WTC11 (cell line): ENCODE measurements around the gene OR10G8. TPM values are rescaled to one million over a fixed set of nuclear protein-coding genes. Genes with fewer than 3 reads are reported as not detected.

ENCODE experiments used
- ATAC-seq: fragments of 200-7000 bp; cut with Tn5 transposase; 2 replicates; pipeline ENCODE4 v1.10.0; 2021; ENCODE audit warnings: mild to moderate bottlenecking, moderate library complexity
- CTCF ChIA-PET: fragments of 300-600 bp; sonication (Branson Sonifier 250); formaldehyde crosslinking; loops from one replicate; lab custom pipeline; 2021; ENCODE audit warnings: antibody characterized with exemption; lab: Charles Lee
- POLR2A ChIA-PET: fragments of 350-600 bp; sonication (Branson Sonifier 250); formaldehyde crosslinking; loops from one replicate; lab custom pipeline; 2021; ENCODE audit warnings: antibody characterized with exemption; lab: Charles Lee
- DNase-seq: peaks from one replicate; pipeline ENCODE4 v3.0.0; 2021; ENCODE audit warnings: low spot score
- H3K27ac Mint-ChIP-seq: 2 replicates; pipeline ENCODE4 v1.8.0; 2021; ENCODE audit warnings: mixed read lengths
- H3K27me3 Mint-ChIP-seq: 2 replicates; pipeline ENCODE4 v1.8.0; 2021; ENCODE audit warnings: low read depth, mild to moderate bottlenecking, moderate library complexity, mixed read lengths
- H3K36me3 Mint-ChIP-seq: 2 replicates; pipeline ENCODE4 v1.8.0; 2021; ENCODE audit warnings: mixed read lengths
- H3K4me1 Mint-ChIP-seq: 2 replicates; pipeline ENCODE4 v1.8.0; 2022; ENCODE audit warnings: mixed read lengths
- H3K4me3 Mint-ChIP-seq: 2 replicates; pipeline ENCODE4 v1.8.0; 2021; ENCODE audit warnings: mild to moderate bottlenecking, moderate library complexity, mixed read lengths
- H3K9me3 Mint-ChIP-seq: 2 replicates; pipeline ENCODE4 v1.8.0; 2021; ENCODE audit warnings: mixed read lengths
- ATF1 ChIP-seq: sonication (generic); formaldehyde crosslinking; IDR thresholded peaks from 2 replicates; pipeline ENCODE4 v1.8.1; 2023; ENCODE audit warnings: mild to moderate bottlenecking, moderate library complexity, missing genetic modification reagents
- CREB1 ChIP-seq: sonication (generic); formaldehyde crosslinking; IDR thresholded peaks from 2 replicates; pipeline ENCODE4 v1.8.0; 2023; ENCODE audit warnings: mild to moderate bottlenecking, missing genetic modification reagents
- CREM ChIP-seq: sonication (generic); formaldehyde crosslinking; IDR thresholded peaks from 2 replicates; pipeline ENCODE4 v1.8.1; 2022; ENCODE audit warnings: mild to moderate bottlenecking, missing genetic modification reagents, moderate library complexity
- FOXP1 ChIP-seq: sonication (generic); formaldehyde crosslinking; IDR thresholded peaks from 2 replicates; pipeline ENCODE4 v1.8.0; 2022; ENCODE audit warnings: missing genetic modification reagents, mild to moderate bottlenecking, moderate library complexity, borderline replicate concordance
- GRHL2 ChIP-seq: fragments of 250-450 bp; sonication (Bioruptor Pico); IDR thresholded peaks from 2 replicates; pipeline ENCODE4 v1.8.0; 2022; ENCODE audit warnings: mild to moderate bottlenecking, moderate library complexity; ENCODE audit not compliant: insufficient replicate concordance, severe bottlenecking
- MYBL2 ChIP-seq: sonication (generic); formaldehyde crosslinking; IDR thresholded peaks from 2 replicates; pipeline ENCODE4 v1.8.1; 2023; ENCODE audit warnings: mild to moderate bottlenecking, moderate library complexity, missing genetic modification reagents
- RELA ChIP-seq: sonication (generic); formaldehyde crosslinking; IDR thresholded peaks from 2 replicates; pipeline ENCODE4 v1.8.1; 2022; ENCODE audit warnings: missing genetic modification reagents, mild to moderate bottlenecking, borderline replicate concordance
- SMAD4 ChIP-seq: sonication (generic); formaldehyde crosslinking; IDR thresholded peaks from 2 replicates; pipeline ENCODE4 v1.8.0; 2022; ENCODE audit warnings: mild to moderate bottlenecking, missing genetic modification reagents
- ZNF423 ChIP-seq: fragments of 250-450 bp; sonication (Bioruptor Pico); IDR thresholded peaks from 2 replicates; pipeline ENCODE4 v2.1.2; 2022; ENCODE audit warnings: mild to moderate bottlenecking, moderate library complexity
- total RNA-seq: library from RNA; stranded (reverse); gene quantifications from 3 replicates; pipeline ENCODE4 v1.2.3, GENCODE V29; 2021
- TF ChIP-seq, protein P1 (sequence below): sonication (generic); formaldehyde crosslinking; IDR thresholded peaks from 2 replicates; pipeline ENCODE4 v1.8.1; 2022; ENCODE audit warnings: missing genetic modification reagents, borderline replicate concordance
- TF ChIP-seq, protein P2 (sequence below): sonication (generic); formaldehyde crosslinking; IDR thresholded peaks from 2 replicates; pipeline ENCODE4 v1.8.0; 2022; ENCODE audit warnings: mild to moderate bottlenecking, missing genetic modification reagents
- TF ChIP-seq, protein P3 (sequence below): sonication (generic); formaldehyde crosslinking; IDR thresholded peaks from 2 replicates; pipeline ENCODE4 v1.8.0; 2022; ENCODE audit warnings: mild to moderate bottlenecking, missing genetic modification reagents
- TF ChIP-seq, protein P4 (sequence below): fragments of 250-450 bp; sonication (Bioruptor Pico); conservative IDR thresholded peaks from 2 replicates; pipeline ENCODE4 v1.9.0; 2021; ENCODE audit warnings: mild to moderate bottlenecking
- TF ChIP-seq, protein P5 (sequence below): sonication (generic); formaldehyde crosslinking; IDR thresholded peaks from 2 replicates; pipeline ENCODE4 v1.8.1; 2023; ENCODE audit warnings: mild to moderate bottlenecking, missing genetic modification reagents
- TF ChIP-seq, protein P6 (sequence below): sonication (generic); formaldehyde crosslinking; IDR thresholded peaks from 2 replicates; pipeline ENCODE4 v1.8.0; 2023; ENCODE audit warnings: missing genetic modification reagents, mild to moderate bottlenecking, borderline replicate concordance
- TF ChIP-seq, protein P7 (sequence below): sonication (generic); formaldehyde crosslinking; IDR thresholded peaks from 2 replicates; pipeline ENCODE4 v1.8.1; 2023; ENCODE audit warnings: mild to moderate bottlenecking, moderate library complexity, missing genetic modification reagents

Gene OR10G8
- total RNA-seq, 1 experiment from 2014 or later: not detected

DNA sequence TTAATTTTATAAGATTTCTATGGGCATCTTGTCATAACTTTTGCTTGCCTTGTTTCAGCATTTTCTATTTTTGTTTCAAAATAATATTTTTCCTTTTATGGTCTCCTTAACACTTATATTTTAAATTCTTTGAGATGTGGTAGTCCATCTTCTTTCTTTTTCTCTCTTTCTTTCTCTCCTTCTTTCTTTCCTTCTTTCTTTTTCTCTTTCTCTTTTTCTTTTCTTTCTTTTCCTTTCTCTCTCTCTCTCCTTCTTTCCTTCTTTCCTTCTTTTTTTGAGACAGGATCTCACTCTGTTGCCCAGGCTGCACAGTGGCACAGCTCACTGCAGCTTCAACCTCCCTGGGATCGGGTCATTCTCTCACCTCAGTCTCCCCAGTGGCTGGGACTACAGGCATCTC, 50.7 kb downstream of the OR10G8 start:
- Mint-ChIP-seq H3K27me3 (no peaks in the 10 kb centered on the region), H3K36me3 (no peaks in the 10 kb centered on the region), H3K27ac (no peak overlapping the region), H3K9me3 (no peaks in the 10 kb centered on the region), H3K4me3 (no peak overlapping the region), H3K4me1 (peaks cover 4% of the 10 kb centered on the region; the same call in 1 of the 2 replicates)
- POLR2A ChIA-PET: no interaction called here
- DNase-seq (no peak), ATAC-seq (no peak)
- TF ChIP-seq, protein P1, sequence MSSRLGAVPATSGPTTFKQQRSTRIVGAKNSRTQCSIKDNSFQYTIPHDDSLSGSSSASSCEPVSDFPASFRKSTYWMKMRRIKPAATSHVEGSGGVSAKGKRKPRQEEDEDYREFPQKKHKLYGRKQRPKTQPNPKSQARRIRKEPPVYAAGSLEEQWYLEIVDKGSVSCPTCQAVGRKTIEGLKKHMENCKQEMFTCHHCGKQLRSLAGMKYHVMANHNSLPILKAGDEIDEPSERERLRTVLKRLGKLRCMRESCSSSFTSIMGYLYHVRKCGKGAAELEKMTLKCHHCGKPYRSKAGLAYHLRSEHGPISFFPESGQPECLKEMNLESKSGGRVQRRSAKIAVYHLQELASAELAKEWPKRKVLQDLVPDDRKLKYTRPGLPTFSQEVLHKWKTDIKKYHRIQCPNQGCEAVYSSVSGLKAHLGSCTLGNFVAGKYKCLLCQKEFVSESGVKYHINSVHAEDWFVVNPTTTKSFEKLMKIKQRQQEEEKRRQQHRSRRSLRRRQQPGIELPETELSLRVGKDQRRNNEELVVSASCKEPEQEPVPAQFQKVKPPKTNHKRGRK (CRISPR knock-in tag): 0 out of 2 replicates have a peak, but pooled peaks have one; percentile 38
- no peak for TF ChIP-seq MYBL2 (CRISPR knock-in tag)
- CTCF ChIA-PET: interaction anchor here (4.0 kb wide), 1 partner anchor 46 kb away, joined by 17 read pairs; no protein-coding TSS in a partner anchor

DNA sequence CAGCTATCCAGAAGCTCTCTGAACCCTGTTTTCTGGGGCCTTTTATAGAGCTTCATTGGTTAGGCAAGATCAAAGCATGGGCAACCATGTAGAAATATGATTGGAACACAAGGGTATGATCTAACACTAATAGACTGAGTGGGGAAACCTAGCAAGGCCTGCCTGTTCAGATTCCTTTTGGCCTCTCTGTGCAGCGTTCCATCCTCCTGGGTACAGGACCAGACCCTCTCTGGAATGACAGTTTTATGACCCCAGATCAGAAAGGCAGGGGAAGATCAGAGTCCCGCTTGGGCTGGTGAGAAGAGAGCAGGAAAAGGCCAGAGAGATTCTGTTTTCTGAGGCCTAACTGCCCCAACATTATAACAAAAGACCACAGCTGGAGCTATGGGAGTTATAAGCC, 52.0 kb downstream of the OR10G8 start:
- ChIA-PET CTCF (no interaction called here), POLR2A (no interaction called here)
- no peak overlapping the region for H3K4me3 Mint-ChIP-seq
- TF ChIP-seq RELA (no peak), FOXP1 (CRISPR knock-in tag) (no peak), CREB1 (CRISPR knock-in tag) (no peak)
- TF ChIP-seq, protein P2, sequence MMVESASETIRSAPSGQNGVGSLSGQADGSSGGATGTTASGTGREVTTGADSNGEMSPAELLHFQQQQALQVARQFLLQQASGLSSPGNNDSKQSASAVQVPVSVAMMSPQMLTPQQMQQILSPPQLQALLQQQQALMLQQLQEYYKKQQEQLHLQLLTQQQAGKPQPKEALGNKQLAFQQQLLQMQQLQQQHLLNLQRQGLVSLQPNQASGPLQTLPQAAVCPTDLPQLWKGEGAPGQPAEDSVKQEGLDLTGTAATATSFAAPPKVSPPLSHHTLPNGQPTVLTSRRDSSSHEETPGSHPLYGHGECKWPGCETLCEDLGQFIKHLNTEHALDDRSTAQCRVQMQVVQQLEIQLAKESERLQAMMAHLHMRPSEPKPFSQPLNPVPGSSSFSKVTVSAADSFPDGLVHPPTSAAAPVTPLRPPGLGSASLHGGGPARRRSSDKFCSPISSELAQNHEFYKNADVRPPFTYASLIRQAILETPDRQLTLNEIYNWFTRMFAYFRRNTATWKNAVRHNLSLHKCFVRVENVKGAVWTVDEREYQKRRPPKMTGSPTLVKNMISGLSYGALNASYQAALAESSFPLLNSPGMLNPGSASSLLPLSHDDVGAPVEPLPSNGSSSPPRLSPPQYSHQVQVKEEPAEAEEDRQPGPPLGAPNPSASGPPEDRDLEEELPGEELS (CRISPR knock-in tag): no peak
- TF ChIP-seq, protein P3, sequence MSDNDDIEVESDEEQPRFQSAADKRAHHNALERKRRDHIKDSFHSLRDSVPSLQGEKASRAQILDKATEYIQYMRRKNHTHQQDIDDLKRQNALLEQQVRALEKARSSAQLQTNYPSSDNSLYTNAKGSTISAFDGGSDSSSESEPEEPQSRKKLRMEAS (CRISPR knock-in tag): no peak
- no peak for ATAC-seq
- no peak for DNase-seq
- H3K27ac Mint-ChIP-seq: no peak overlapping the region
- no peaks in the 10 kb centered on the region for H3K36me3 Mint-ChIP-seq
- H3K4me1 Mint-ChIP-seq: peaks cover 4% of the 10 kb centered on the region; the same call in 1 of the 2 replicates
- H3K9me3 Mint-ChIP-seq: no peaks in the 10 kb centered on the region
- H3K27me3 Mint-ChIP-seq: no peaks in the 10 kb centered on the region

DNA sequence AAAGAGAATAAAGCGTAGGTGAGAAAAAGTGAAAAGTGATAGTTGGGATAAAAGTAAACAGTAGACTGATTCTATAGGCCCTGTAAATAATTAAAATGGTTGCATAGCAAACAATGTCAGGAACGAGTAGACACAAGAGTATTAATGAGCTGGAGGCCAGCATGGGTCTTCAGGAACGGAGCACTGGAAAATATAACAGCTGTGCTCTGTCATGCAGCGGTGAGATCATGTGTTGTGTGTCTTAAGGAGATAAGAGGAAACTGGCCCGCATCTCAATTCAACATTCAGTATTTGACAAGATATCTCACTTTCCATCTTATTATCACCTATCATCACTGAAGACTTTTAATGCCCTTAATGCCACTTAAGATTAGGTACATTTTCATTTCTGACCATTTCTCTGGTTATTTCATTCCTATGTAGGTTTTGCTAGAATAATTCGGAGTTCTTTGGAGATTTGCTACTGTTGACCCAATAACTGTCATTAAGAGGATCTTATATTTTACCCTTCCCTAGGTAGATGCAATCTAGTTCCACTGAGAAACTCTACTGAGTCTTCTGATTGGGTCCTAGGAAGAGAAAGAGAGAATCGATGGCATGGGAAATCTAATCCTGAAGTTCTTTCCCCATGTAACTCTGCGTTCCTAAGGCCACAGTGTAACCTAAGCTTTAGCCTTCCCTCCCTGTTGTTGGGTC, 53.2 kb downstream of the OR10G8 start:
- H3K36me3 Mint-ChIP-seq: no peaks in the 10 kb centered on the region
- H3K9me3 Mint-ChIP-seq: no peaks in the 10 kb centered on the region
- ChIA-PET CTCF (interaction anchor here (1.4 to 1.7 kb wide), 2 partner anchors 8 to 10 kb away, joined by 5 to 8 read pairs; no protein-coding TSS in a partner anchor), POLR2A (no interaction called here)
- H3K27ac Mint-ChIP-seq: no peak overlapping the region
- DNase-seq (no peak), ATAC-seq (no peak)
- peaks cover 4% of the 10 kb centered on the region; the same call in 1 of the 2 replicates for H3K4me1 Mint-ChIP-seq
- no peaks in the 10 kb centered on the region for H3K27me3 Mint-ChIP-seq
- no peak overlapping the region for H3K4me3 Mint-ChIP-seq
- TF ChIP-seq ZNF423 (CRISPR knock-in tag) (no peak), GRHL2 (no peak), SMAD4 (no peak), ATF1 (CRISPR knock-in tag) (no peak), CREM (CRISPR knock-in tag) (no peak)
- TF ChIP-seq, protein P4, sequence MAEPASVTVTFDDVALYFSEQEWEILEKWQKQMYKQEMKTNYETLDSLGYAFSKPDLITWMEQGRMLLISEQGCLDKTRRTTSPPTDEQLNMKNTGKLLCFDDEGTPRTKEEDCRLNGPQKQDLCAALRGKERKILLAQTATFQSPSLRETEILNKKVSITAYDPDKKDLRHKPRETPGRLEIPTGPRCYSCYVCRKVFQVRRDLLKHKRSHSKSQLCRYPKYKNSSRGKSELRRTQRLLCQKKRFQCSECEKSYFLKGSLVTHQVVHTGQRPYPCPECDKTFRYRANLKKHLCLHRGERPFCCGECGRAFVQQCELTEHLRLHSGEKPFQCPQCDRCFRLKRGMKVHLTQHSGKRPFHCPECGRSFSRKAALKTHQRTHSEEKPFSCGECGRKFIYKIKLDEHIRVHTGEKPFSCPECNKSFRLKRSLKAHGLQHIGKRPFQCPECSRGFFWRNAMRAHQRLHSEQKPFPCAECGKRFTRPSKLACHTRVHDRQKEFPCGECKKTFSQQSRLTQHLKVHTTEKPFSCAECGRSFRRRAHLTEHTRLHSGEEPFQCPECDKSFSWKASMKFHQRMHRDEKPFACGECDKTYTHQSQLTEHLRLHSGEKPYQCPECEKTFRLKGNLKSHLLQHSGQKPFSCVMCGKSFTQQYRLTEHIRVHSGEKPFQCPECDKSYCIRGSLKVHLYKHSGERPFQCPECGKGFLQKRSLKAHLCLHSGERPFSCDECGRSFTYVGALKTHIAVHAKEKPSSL (CRISPR knock-in tag): no peak
- TF ChIP-seq, protein P5, sequence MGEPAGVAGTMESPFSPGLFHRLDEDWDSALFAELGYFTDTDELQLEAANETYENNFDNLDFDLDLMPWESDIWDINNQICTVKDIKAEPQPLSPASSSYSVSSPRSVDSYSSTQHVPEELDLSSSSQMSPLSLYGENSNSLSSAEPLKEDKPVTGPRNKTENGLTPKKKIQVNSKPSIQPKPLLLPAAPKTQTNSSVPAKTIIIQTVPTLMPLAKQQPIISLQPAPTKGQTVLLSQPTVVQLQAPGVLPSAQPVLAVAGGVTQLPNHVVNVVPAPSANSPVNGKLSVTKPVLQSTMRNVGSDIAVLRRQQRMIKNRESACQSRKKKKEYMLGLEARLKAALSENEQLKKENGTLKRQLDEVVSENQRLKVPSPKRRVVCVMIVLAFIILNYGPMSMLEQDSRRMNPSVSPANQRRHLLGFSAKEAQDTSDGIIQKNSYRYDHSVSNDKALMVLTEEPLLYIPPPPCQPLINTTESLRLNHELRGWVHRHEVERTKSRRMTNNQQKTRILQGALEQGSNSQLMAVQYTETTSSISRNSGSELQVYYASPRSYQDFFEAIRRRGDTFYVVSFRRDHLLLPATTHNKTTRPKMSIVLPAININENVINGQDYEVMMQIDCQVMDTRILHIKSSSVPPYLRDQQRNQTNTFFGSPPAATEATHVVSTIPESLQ (CRISPR knock-in tag): no peak
- TF ChIP-seq, protein P6, sequence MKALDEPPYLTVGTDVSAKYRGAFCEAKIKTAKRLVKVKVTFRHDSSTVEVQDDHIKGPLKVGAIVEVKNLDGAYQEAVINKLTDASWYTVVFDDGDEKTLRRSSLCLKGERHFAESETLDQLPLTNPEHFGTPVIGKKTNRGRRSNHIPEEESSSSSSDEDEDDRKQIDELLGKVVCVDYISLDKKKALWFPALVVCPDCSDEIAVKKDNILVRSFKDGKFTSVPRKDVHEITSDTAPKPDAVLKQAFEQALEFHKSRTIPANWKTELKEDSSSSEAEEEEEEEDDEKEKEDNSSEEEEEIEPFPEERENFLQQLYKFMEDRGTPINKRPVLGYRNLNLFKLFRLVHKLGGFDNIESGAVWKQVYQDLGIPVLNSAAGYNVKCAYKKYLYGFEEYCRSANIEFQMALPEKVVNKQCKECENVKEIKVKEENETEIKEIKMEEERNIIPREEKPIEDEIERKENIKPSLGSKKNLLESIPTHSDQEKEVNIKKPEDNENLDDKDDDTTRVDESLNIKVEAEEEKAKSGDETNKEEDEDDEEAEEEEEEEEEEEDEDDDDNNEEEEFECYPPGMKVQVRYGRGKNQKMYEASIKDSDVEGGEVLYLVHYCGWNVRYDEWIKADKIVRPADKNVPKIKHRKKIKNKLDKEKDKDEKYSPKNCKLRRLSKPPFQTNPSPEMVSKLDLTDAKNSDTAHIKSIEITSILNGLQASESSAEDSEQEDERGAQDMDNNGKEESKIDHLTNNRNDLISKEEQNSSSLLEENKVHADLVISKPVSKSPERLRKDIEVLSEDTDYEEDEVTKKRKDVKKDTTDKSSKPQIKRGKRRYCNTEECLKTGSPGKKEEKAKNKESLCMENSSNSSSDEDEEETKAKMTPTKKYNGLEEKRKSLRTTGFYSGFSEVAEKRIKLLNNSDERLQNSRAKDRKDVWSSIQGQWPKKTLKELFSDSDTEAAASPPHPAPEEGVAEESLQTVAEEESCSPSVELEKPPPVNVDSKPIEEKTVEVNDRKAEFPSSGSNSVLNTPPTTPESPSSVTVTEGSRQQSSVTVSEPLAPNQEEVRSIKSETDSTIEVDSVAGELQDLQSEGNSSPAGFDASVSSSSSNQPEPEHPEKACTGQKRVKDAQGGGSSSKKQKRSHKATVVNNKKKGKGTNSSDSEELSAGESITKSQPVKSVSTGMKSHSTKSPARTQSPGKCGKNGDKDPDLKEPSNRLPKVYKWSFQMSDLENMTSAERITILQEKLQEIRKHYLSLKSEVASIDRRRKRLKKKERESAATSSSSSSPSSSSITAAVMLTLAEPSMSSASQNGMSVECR (CRISPR knock-in tag): no peak
- TF ChIP-seq, protein P7, sequence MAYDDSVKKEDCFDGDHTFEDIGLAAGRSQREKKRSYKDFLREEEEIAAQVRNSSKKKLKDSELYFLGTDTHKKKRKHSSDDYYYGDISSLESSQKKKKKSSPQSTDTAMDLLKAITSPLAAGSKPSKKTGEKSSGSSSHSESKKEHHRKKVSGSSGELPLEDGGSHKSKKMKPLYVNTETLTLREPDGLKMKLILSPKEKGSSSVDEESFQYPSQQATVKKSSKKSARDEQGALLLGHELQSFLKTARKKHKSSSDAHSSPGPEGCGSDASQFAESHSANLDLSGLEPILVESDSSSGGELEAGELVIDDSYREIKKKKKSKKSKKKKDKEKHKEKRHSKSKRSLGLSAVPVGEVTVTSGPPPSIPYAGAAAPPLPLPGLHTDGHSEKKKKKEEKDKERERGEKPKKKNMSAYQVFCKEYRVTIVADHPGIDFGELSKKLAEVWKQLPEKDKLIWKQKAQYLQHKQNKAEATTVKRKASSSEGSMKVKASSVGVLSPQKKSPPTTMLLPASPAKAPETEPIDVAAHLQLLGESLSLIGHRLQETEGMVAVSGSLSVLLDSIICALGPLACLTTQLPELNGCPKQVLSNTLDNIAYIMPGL: no peak
